H1 (cell line): ENCODE results near the gene TVP23A. TPM values are rescaled to one million over a fixed set of nuclear protein-coding genes. Genes with fewer than 3 reads are reported as not detected.

Experiments used
- CTCF ChIA-PET: fragments of 300-600 bp; sonication (Branson Sonifier 250); formaldehyde crosslinking; loops from one replicate; lab custom pipeline; 2021; ENCODE audit not compliant: partially characterized antibody; lab: Charles Lee
- POLR2A ChIA-PET: fragments of 300-600 bp; sonication (Branson Sonifier 250); formaldehyde crosslinking; loops from one replicate; lab custom pipeline; 2021; ENCODE audit warnings: inconsistent platforms; ENCODE audit not compliant: partially characterized antibody; lab: Charles Lee
- DNase-seq, 2 experiments: peaks; one replicate each; pipeline versions ENCODE4 v3.0.0 to v3.0.0-alpha.2; 2010 to 2022; ENCODE audit warnings: low spot score in 2 of 2, low read depth in 1 of 2, mixed read lengths in 1 of 2
- FAIRE-seq: peaks from 2 replicates; lab custom pipeline; 2011; peaks lifted over from hg19 to GRCh38; lab: Jason Lieb, UNC
- H2AFZ ChIP-seq: 2 replicates; pipeline ENCODE4 v1.8.1; 2012; ENCODE audit warnings: low read length, inconsistent platforms
- H2AK5ac ChIP-seq: 2 replicates; pipeline ENCODE4 v1.6.1; 2013; ENCODE audit warnings: low read depth, low read length
- H2BK120ac ChIP-seq: replicated peaks from 2 replicates; pipeline ENCODE3; 2013; ENCODE audit warnings: low read depth, low read length, inconsistent platforms
- H2BK12ac ChIP-seq: 2 replicates; pipeline ENCODE4 v1.6.1; 2013; ENCODE audit warnings: low read depth, low read length
- H2BK15ac ChIP-seq: 2 replicates; pipeline ENCODE4 v1.6.1; 2013; ENCODE audit warnings: low read length
- H2BK20ac ChIP-seq: 2 replicates; pipeline ENCODE4 v1.6.1; 2013; ENCODE audit warnings: low read length
- H2BK5ac ChIP-seq: 2 replicates; pipeline ENCODE4 v1.6.1; 2013; ENCODE audit warnings: low read depth, low read length
- H3K14ac ChIP-seq: 2 replicates; pipeline ENCODE4 v1.6.1; 2013; ENCODE audit warnings: inconsistent platforms; ENCODE audit not compliant: insufficient read length
- H3K18ac ChIP-seq: 2 replicates; pipeline ENCODE4 v1.6.1; 2013; ENCODE audit warnings: low read length; ENCODE audit errors: extremely low read depth
- H3K23ac ChIP-seq: 2 replicates; pipeline ENCODE4 v1.6.1; 2013; ENCODE audit warnings: inconsistent platforms; ENCODE audit not compliant: insufficient read length
- H3K23me2 ChIP-seq: 2 replicates; pipeline ENCODE4 v1.6.1; 2013; ENCODE audit warnings: low read depth, low read length
- H3K27ac ChIP-seq: 2 replicates; pipeline ENCODE4 v1.6.1; 2011; ENCODE audit warnings: low read depth, low read length, inconsistent platforms
- H3K27me3 ChIP-seq, 4 experiments: replicated peaks in 1 of 4; 1 replicate in 1 of 4; 2 replicates in 3 of 4; pipeline versions ENCODE4 v1.6.1 to v1.8.1; 2011 to 2013; ENCODE audit warnings: low read length in 3 of 4, mild to moderate bottlenecking in 3 of 4, inconsistent platforms in 2 of 4, mixed read lengths in 2 of 4, moderate library complexity in 1 of 4; ENCODE audit not compliant: control insufficient read depth in 3 of 4, insufficient read depth in 3 of 4; ENCODE audit errors: extremely low read depth in 1 of 4
- H3K36me3 ChIP-seq, 4 experiments: 2 replicates each; pipeline versions ENCODE4 v1.6.1 to v1.8.1; 2011 to 2013; ENCODE audit warnings: mild to moderate bottlenecking in 4 of 4, low read length in 3 of 4, moderate library complexity in 2 of 4, control low read depth in 1 of 4, inconsistent platforms in 1 of 4; ENCODE audit not compliant: insufficient read depth in 4 of 4, control insufficient read depth in 2 of 4
- H3K4ac ChIP-seq: replicated peaks from 2 replicates; pipeline ENCODE3; 2013; ENCODE audit warnings: low read length, low read depth, mixed read lengths, inconsistent platforms; ENCODE audit not compliant: insufficient read length
- H3K4me1 ChIP-seq, 4 experiments: replicated peaks in 1 of 4; 1 replicate in 1 of 4; 2 replicates in 3 of 4; pipeline versions ENCODE4 v1.6.1 to v1.8.1; 2011 to 2013; ENCODE audit warnings: low read length in 3 of 4, inconsistent platforms in 2 of 4, mixed read lengths in 1 of 4; ENCODE audit not compliant: insufficient read depth in 4 of 4, control insufficient read depth in 3 of 4
- H3K4me2 ChIP-seq, 2 experiments: 2 replicates each; pipeline versions ENCODE4 v1.6.1 to v1.8.1; 2011 to 2013; ENCODE audit warnings: low read depth in 2 of 2, low read length in 2 of 2, control low read depth in 1 of 2, inconsistent platforms in 1 of 2, mild to moderate bottlenecking in 1 of 2; ENCODE audit not compliant: insufficient read depth in 1 of 2
- H3K4me3 ChIP-seq, 4 experiments: fragments of 200-600, 300-600 bp in 1 of 4; sonication (generic), shearing (Covaris generic), sonication (Bioruptor Twin) in 1 of 4; 2 replicates each; pipeline versions ENCODE4 v1.5.1 to v1.8.1; 2011 to 2016; ENCODE audit warnings: low read length in 4 of 4, low read depth in 3 of 4, control low read depth in 2 of 4, inconsistent platforms in 2 of 4, mild to moderate bottlenecking in 2 of 4, mixed read lengths in 1 of 4, moderate library complexity in 1 of 4; ENCODE audit not compliant: insufficient read depth in 2 of 4; ENCODE audit errors: extremely low read depth in 1 of 4
- H3K56ac ChIP-seq: replicated peaks from 2 replicates; pipeline ENCODE3; 2013; ENCODE audit warnings: low read depth, mild to moderate bottlenecking, mixed read lengths, low read length, inconsistent platforms; ENCODE audit not compliant: insufficient read length
- H3K79me1 ChIP-seq: 2 replicates; pipeline ENCODE4 v1.6.1; 2013; ENCODE audit warnings: low read depth, low read length, control low read depth
- H3K79me2 ChIP-seq, 2 experiments: 2 replicates each; pipeline versions ENCODE4 v1.6.1 to v1.8.1; 2012 to 2013; ENCODE audit warnings: low read length in 2 of 2, mild to moderate bottlenecking in 2 of 2, inconsistent platforms in 1 of 2; ENCODE audit not compliant: insufficient read depth in 2 of 2, control insufficient read depth in 1 of 2
- H3K9ac ChIP-seq, 4 experiments: replicated peaks in 1 of 4; 1 replicate in 1 of 4; 2 replicates in 3 of 4; pipeline versions ENCODE4 v1.6.1 to v1.8.1; 2011 to 2013; ENCODE audit warnings: low read depth in 3 of 4, low read length in 3 of 4, control low read depth in 2 of 4, mild to moderate bottlenecking in 2 of 4, moderate library complexity in 2 of 4, inconsistent platforms in 1 of 4; ENCODE audit errors: extremely low read depth in 1 of 4
- H3K9me3 ChIP-seq, 2 experiments: 2 replicates each; pipeline versions ENCODE4 v1.6.1 to v1.8.1; 2012 to 2013; ENCODE audit warnings: mild to moderate bottlenecking in 2 of 2, moderate library complexity in 2 of 2, control low read depth in 1 of 2, inconsistent platforms in 1 of 2, low read depth in 1 of 2, low read length in 1 of 2, mixed read lengths in 1 of 2; ENCODE audit not compliant: insufficient read depth in 2 of 2
- H4K20me1 ChIP-seq, 2 experiments: replicated peaks in 1 of 2; 2 replicates each; pipeline versions ENCODE3 to v1.8.1; 2011 to 2013; ENCODE audit warnings: inconsistent platforms in 2 of 2, low read length in 2 of 2, mild to moderate bottlenecking in 1 of 2; ENCODE audit not compliant: insufficient read depth in 2 of 2, control insufficient read depth in 1 of 2
- H4K5ac ChIP-seq: 2 replicates; pipeline ENCODE4 v1.6.1; 2013; ENCODE audit warnings: low read length, low read depth, mixed read lengths, inconsistent platforms; ENCODE audit not compliant: insufficient read length
- H4K8ac ChIP-seq: 2 replicates; pipeline ENCODE4 v1.8.0; 2013; ENCODE audit warnings: mild to moderate bottlenecking, moderate library complexity, low read length, inconsistent platforms; ENCODE audit not compliant: insufficient read depth; ENCODE audit errors: extremely low read depth
- H4K91ac ChIP-seq: replicated peaks from 2 replicates; pipeline ENCODE3; 2013; ENCODE audit warnings: low read length, mixed read lengths, inconsistent platforms; ENCODE audit not compliant: insufficient read length
- BACH1 ChIP-seq: IDR thresholded peaks from 2 replicates; pipeline ENCODE4 v1.6.1; 2012; ENCODE audit warnings: low read length, improper control_type of control experiment
- BRCA1 ChIP-seq: IDR thresholded peaks from 2 replicates; pipeline ENCODE4 v1.6.1; 2012; ENCODE audit warnings: low read depth, low read length, improper control_type of control experiment
- CHD1 ChIP-seq: IDR thresholded peaks from 2 replicates; pipeline ENCODE4 v1.6.1; 2012; ENCODE audit warnings: low read depth, low read length, improper control_type of control experiment
- EP300 ChIP-seq, 2 experiments: IDR thresholded peaks; 1 replicate in 1 of 2; 2 replicates in 1 of 2; pipeline ENCODE4 v1.6.1; 2011 to 2012; ENCODE audit warnings: low read depth in 2 of 2, low read length in 2 of 2, mild to moderate bottlenecking in 2 of 2, borderline replicate concordance in 1 of 2, inconsistent platforms in 1 of 2, moderate library complexity in 1 of 2
- EZH2 ChIP-seq: fragments of 200-600 bp; sonication (generic); IDR thresholded peaks from 2 replicates; pipeline ENCODE4 v1.7.1; 2012; ENCODE audit warnings: low read depth, mild to moderate bottlenecking, moderate library complexity, low read length, inconsistent platforms; ENCODE audit not compliant: severe bottlenecking
- FOSL1 ChIP-seq: IDR thresholded peaks from 2 replicates; pipeline ENCODE4 v1.6.1; 2011; ENCODE audit warnings: mild to moderate bottlenecking, low read depth, low read length, moderate library complexity; ENCODE audit not compliant: insufficient read depth
- HDAC6 ChIP-seq: IDR thresholded peaks from one replicate; pipeline ENCODE4 v1.7.1; 2012; ENCODE audit warnings: low read depth, mild to moderate bottlenecking, inconsistent platforms, low read length, moderate library complexity
- JUN ChIP-seq: IDR thresholded peaks from 2 replicates; pipeline ENCODE4 v1.6.1; 2011; ENCODE audit warnings: low read depth, mild to moderate bottlenecking, improper control_type of control experiment, low read length
- JUND ChIP-seq: IDR thresholded peaks from 2 replicates; pipeline ENCODE4 v1.6.1; 2011; ENCODE audit warnings: mild to moderate bottlenecking, improper control_type of control experiment, low read length
- RBBP5 ChIP-seq: IDR thresholded peaks from 2 replicates; pipeline ENCODE4 v1.7.1; 2012; ENCODE audit warnings: low read depth, mild to moderate bottlenecking, inconsistent platforms, low read length, moderate library complexity, borderline replicate concordance
- SIRT6 ChIP-seq: IDR thresholded peaks from one replicate; pipeline ENCODE4 v1.7.1; 2012; ENCODE audit warnings: low read length, inconsistent platforms
- SP2 ChIP-seq: IDR thresholded peaks from 2 replicates; pipeline ENCODE4 v1.6.1; 2012; ENCODE audit warnings: mild to moderate bottlenecking, low read length, inconsistent platforms
- SP4 ChIP-seq: IDR thresholded peaks from 2 replicates; pipeline ENCODE4 v1.6.1; 2012; ENCODE audit warnings: low read length, inconsistent platforms
- TBP ChIP-seq: IDR thresholded peaks from 2 replicates; pipeline ENCODE4 v1.6.1; 2011; ENCODE audit warnings: low read depth, low read length, improper control_type of control experiment
- ZNF274 ChIP-seq: IDR thresholded peaks from 2 replicates; pipeline ENCODE4 v1.7.0; 2012; ENCODE audit warnings: low read length, borderline replicate concordance; ENCODE audit errors: extremely low read depth
- WGBS, 2 experiments: shearing (Covaris generic) in 1 of 2; methylation state at CpG; one replicate each; pipeline versions ENCODE4 v1.1.6 to v1.1.7; 2013 to 2015; ENCODE audit warnings: low lambda C conversion rate in 2 of 2, mixed read lengths in 2 of 2, inconsistent platforms in 1 of 2, low coverage in 1 of 2, missing lambda C conversion rate in 1 of 2; ENCODE audit not compliant: insufficient replicate concordance in 2 of 2, insufficient coverage in 1 of 2, insufficient read length in 1 of 2; ENCODE audit errors: extremely low coverage in 1 of 2, missing lambda C conversion rate in 1 of 2; 5-methylcytosine and 5-hydroxymethylcytosine counted together
- polyA plus RNA-seq, 7 experiments: library from polyadenylated mRNA; depleted of rRNA in 3 of 7; stranded (reverse) in 5 of 7; unstranded in 2 of 7; fragments of >200 nt in 5 of 7; fragments of 200-250 nt in 2 of 7; gene quantifications; 1 replicate in 5 of 7; 2 replicates in 1 of 7; 4 replicates in 1 of 7; pipeline versions ENCODE4 v1.2.1 to v1.2.3, GENCODE V29; 2011 to 2013; ENCODE audit warnings: missing spikeins in 2 of 7, mixed read lengths in 2 of 7
- total RNA-seq: library from RNA; stranded (reverse); fragmentation: NEBNext Ultra II Directional; extraction: Animal tissue kit (Norgen Biotek cat#: 25700); gene quantifications from 2 replicates; pipeline ENCODE4 v1.2.1, GENCODE V29; 2021

Gene TVP23A
- total and polyA plus RNA-seq, 2 of the 8 experiments (the other 6 are each of a cell fraction or from before 2014, with no cell fraction given): 2.2 to 3.1 TPM

DNA sequence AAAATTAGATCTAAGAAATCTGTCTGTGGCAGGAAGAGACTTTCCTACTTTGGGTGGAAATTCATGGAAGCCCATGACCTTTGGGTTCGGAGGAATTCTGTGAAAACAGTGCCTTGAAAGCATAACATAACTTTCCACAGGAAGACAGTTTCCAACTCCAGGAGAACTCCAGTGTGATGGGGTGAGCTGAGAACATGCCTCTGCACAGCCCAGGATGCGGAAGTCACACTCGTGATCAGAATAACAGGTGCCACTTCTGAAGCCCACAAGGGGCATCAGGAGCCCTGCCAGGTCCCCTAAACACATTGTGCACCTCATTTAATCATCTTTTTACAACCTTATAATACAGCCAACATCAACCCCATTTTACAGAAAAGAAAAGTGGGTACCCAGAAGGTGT, 9.7 kb downstream of the TVP23A start:
- Histone ChIP-seq H3K56ac (no peak overlapping the region), H3K4me1 (no peaks in the 10 kb centered on the region), H3K27ac (no peak overlapping the region), H3K27me3 (no peaks in the 10 kb centered on the region), H4K5ac (no peak overlapping the region), H2AFZ (no peak overlapping the region), H2BK15ac (no peak overlapping the region), H2BK12ac (no peak overlapping the region), H3K4me2 (no peak overlapping the region), H3K23me2 (no peaks in the 10 kb centered on the region), H3K9me3 (no peaks in the 10 kb centered on the region), H4K20me1 (no peaks in the 10 kb centered on the region), H3K9ac (no peak overlapping the region), H2AK5ac (no peak overlapping the region), H2BK20ac (no peak overlapping the region), H3K79me1 (no peaks in the 10 kb centered on the region), H3K23ac (no peak overlapping the region), H3K79me2 (no peaks in the 10 kb centered on the region), H3K18ac (no peak overlapping the region), H3K36me3 (no peaks in the 10 kb centered on the region), H3K4ac (no peak overlapping the region), H2BK5ac (no peak overlapping the region), H3K14ac (no peak overlapping the region), H4K91ac (no peak overlapping the region), H3K4me3 (no peak overlapping the region), H4K8ac (no peak overlapping the region), H2BK120ac (no peak overlapping the region)
- 86% methylated on average over 3 of the region's 3 CpGs; no CpG with 5 or more reads in 1 of the 2 experiments for WGBS, 2 experiments
- POLR2A ChIA-PET: no interaction called here
- CTCF ChIA-PET: interaction anchor here (1.7 kb wide), 1 partner anchor 9 kb away, joined by 6 read pairs; no protein-coding TSS in a partner anchor
- DNase-seq: no peak
- no peak for FAIRE-seq
- TF ChIP-seq BRCA1: no peak
- no peak for TF ChIP-seq JUN
- no peak for TF ChIP-seq FOSL1
- TF ChIP-seq RBBP5: no peak
- no peak for TF ChIP-seq ZNF274
- TF ChIP-seq SP4: no peak
- TF ChIP-seq BACH1: no peak
- TF ChIP-seq CHD1: no peak
- no peak for TF ChIP-seq HDAC6
- no peak for TF ChIP-seq SP2
- TF ChIP-seq EP300 (IDR thresholded peaks at IDR 0.05; ENCODE audit: borderline replicate concordance in 1 of 2, low read depth in 2 of 2, low read length in 2 of 2): no peak
- TF ChIP-seq SIRT6: no peak
- TF ChIP-seq TBP: no peak
- TF ChIP-seq EZH2: no peak
- no peak for TF ChIP-seq JUND
